Measurements from ENCODE around the gene ERP27.

GRCh38 chr12:14883686-14884085 lies 54.7 kb downstream of the ERP27 start:
- TF ChIP-seq POLR2A (IDR thresholded peaks at IDR 0.05; ENCODE audit: low read depth, low read length) = no peak
- TF ChIP-seq TAF1 (IDR thresholded peaks at IDR 0.05; ENCODE audit: low read depth, low read length) = no peak
- no peak for TF ChIP-seq POLR2AphosphoS5 (IDR thresholded peaks at IDR 0.05; ENCODE audit: low read depth, low read length)
- TF ChIP-seq POU2F2 (IDR thresholded peaks at IDR 0.05; ENCODE audit: low read depth, low read length) = no peak
- no peak for TF ChIP-seq SPI1 (IDR thresholded peaks at IDR 0.05; ENCODE audit: low read depth, low read length)
- TF ChIP-seq PAX5 (IDR thresholded peaks at IDR 0.05; ENCODE audit: insufficient read depth, low read length, severe bottlenecking) = no peak

Data from GM12891 (cell line).